Measurements from ENCODE around the gene DIMT1.

The DIMT1 gene

DNA sequence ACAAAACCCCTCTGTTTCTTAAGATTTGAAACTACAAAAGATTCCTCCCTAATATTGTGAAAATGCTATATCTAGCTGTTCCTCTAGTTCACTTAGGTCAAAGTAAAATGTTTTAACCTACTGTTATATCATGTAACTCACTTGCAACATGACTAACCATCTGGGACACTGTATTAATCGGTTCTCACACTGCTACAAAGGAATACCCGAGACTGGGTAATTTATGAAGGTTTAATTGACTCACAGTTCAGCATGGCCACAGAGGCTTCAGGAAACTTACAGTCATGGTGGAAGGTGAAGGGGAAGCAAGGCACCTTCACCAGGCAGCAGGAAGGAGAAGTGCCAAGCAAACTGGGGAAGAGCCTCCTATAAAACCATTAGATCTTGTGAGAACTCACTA is 34.7 kb downstream of the DIMT1 start:
- no peak for DNase-seq

GRCh38 chr5:62362701-62363100 is 41.0 kb downstream of the DIMT1 start:
- no peak for DNase-seq

GRCh38 chr5:62354028-62354874 is 49.5 kb downstream of the DIMT1 start:
- no peak for DNase-seq

DNA sequence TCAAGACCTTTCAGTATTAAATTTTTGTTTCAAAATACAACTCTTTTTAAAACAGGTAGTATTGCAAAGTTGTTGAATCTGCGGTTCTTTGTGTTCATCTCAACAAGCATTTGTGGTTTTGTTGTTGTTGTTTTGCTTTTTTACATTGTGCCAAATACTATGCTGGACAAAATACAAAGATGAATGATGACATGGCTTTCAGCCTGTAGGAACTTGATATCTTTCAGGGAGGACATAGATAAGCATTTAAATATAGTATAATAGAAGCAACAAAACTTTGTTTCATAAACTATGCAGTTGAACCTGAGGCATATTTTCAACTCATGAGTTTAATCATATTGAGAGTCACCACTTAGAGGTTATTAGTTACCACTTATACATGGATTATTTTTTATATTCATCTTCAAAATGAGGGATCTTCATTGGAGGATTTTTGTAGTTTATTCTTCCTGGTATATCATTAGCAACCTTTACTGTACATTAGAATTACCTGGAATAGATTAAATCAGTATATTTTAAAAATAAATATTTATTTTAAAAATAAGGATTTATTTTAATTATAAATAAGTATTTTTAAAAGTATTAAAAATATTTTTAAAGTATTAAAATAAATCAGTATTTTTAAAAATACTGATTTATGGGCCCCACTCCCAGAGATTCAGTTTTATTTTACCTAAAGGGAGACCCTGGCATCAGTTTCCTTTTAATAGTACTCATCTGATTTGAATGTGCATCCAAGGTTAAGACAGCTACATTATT is 54.8 kb downstream of the DIMT1 start:
- no peak for DNase-seq

GRCh38 chr5:62347928-62348327 is 55.8 kb downstream of the DIMT1 start:
- DNase-seq, result no peak

GRCh38 chr5:62346748-62347147 is 57.0 kb downstream of the DIMT1 start:
- no peak for DNase-seq

DNA sequence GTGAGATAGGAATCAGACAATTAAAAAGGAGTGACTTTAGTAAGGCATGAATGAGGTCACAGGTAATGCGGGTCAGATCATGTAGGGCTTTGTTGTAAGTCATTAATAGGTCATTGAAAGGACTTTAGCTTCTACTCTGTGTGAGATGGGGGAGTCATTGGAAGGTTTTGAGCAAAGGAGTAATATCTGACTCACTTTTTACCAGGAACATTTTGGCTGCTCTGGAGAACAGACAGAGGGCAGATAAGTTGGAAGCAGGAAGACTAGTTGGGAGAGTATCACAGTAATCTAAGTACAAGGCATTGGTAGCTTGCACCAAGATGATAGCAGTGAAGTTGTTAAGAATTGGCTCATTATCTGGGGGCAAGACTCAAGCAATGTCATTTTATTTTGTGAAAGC is 60.3 kb downstream of the DIMT1 start:
- DNase-seq, result no peak

DNA sequence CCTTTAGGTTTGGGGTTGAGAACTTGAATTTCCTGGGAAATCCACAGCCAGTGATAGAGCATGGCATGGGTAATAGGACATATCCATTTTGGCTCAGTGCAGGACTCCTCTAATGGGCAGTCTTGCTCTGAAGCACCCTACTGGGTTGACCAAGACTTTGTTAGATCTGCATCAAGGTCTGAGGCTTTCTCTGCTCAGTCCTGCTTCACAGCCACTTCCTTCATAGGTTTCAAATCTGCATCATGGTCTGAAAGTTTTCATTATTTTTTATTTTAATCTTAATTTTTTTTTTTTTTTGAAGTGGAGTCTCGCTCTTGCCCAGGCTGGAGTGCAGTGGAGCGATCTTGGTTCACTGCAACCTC is 61.2 kb downstream of the DIMT1 start:
- no peak for DNase-seq

- DNase-seq, result no peak
These were observed 61.8 kb downstream of the DIMT1 start for GRCh38 chr5:62341783-62342475.

GRCh38 chr5:62340979-62341378 is 62.7 kb downstream of the DIMT1 start:
- no peak for DNase-seq

DNA sequence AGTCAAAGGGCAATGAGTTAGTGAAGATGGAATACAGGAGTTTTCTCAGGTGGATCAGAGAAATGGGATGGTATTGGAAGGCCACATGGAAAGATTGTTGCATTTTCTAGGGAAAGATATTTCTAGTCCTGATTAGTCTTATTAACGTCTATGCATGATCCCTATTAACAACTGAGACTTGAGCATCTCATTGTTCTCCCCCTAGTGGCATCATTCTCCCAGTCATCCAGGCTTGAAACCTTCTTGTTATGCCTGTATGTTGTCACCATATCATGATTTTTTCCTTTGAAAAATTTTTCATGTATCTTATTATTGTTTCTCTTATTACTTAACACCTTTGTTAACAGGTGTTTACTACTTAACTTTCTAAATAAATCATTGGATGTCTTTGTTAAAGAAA is 63.3 kb downstream of the DIMT1 start:
- DNase-seq, result no peak
